Measurements from ENCODE around the gene USP22.

DNA sequence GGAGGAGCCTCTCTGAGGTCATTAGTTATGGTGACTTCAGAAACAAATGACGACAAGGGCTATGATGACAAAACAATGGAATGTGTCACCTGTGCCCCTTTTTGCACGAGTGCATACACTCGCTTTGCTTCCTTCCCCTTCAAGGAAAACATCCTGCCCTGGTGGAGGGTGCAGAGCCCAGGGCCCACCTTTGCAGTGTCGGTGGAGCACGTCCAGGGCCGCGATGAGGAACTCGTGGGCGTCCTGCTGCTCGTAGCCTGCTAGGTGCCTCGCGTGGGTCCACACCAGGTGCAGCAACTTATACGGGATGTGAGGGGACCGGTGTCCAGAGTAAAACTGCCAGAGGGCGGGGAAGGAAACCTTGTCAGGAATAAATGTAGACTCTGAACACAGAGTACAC, 27.2 kb downstream of the USP22 start:
- TF ChIP-seq POLR2AphosphoS5 (IDR thresholded peaks at IDR 0.05; ENCODE audit: insufficient read depth, low read depth, low read length): no peak
- TF ChIP-seq, protein P1, sequence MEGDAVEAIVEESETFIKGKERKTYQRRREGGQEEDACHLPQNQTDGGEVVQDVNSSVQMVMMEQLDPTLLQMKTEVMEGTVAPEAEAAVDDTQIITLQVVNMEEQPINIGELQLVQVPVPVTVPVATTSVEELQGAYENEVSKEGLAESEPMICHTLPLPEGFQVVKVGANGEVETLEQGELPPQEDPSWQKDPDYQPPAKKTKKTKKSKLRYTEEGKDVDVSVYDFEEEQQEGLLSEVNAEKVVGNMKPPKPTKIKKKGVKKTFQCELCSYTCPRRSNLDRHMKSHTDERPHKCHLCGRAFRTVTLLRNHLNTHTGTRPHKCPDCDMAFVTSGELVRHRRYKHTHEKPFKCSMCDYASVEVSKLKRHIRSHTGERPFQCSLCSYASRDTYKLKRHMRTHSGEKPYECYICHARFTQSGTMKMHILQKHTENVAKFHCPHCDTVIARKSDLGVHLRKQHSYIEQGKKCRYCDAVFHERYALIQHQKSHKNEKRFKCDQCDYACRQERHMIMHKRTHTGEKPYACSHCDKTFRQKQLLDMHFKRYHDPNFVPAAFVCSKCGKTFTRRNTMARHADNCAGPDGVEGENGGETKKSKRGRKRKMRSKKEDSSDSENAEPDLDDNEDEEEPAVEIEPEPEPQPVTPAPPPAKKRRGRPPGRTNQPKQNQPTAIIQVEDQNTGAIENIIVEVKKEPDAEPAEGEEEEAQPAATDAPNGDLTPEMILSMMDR (IDR thresholded peaks at IDR 0.05; ENCODE audit: extremely low read depth in 1 of 2, insufficient read depth in 1 of 2, low read depth in 1 of 2, low read length in 2 of 2): no peak
- no peak for TF ChIP-seq JUN (IDR thresholded peaks at IDR 0.05; ENCODE audit: borderline replicate concordance, insufficient read depth, insufficient read length, low read depth)
- no peak for TF ChIP-seq POLR2A (IDR thresholded peaks at IDR 0.05; ENCODE audit: low read depth, low read length)
- TF ChIP-seq EZH2 (IDR thresholded peaks at IDR 0.05; ENCODE audit: borderline replicate concordance, low read depth, low read length, severe bottlenecking): no peak
